Measurements from ENCODE around the gene AKR1C2. TPM values are rescaled to one million over a fixed set of nuclear protein-coding genes. Genes with fewer than 3 reads are reported as not detected.
"Not testable (repeated sequence)": the region's sequence is repeated elsewhere in the genome, so short reads cannot be mapped to it uniquely, and the experiment has no call there.

Gene AKR1C2
- total and polyA plus RNA-seq, 4 experiments from 2014 or later, result not detected

GRCh38 chr10:5023177-5023805 lies 19.6 kb upstream of the AKR1C2 start:
- Mint-ChIP-seq H3K4me3 (no peak overlapping the region), H3K27me3 (peaks cover 10 to 15% of the 10 kb centered on the region in 2 donors), H3K27ac (no peak overlapping the region), H3K9me3 (peaks cover 0 to 5% (median under 1%) of the 10 kb centered on the region in 8 donors), H3K36me3 (no peaks in the 10 kb centered on the region), H3K4me1 (no peaks in the 10 kb centered on the region)
- Histone ChIP-seq H3K4me3 (ENCODE audit: low read length in 2 of 2) (no peak overlapping the region), H3K36me3 (ENCODE audit: insufficient read depth, low read length) (no peaks in the 10 kb centered on the region), H3K27me3 (ENCODE audit: insufficient read depth, low read length) (no peaks in the 10 kb centered on the region), H3K4me1 (ENCODE audit: insufficient read depth, low read length) (no peaks in the 10 kb centered on the region), H3K9me3 (ENCODE audit: control insufficient read depth in 1 of 2, low read length in 2 of 2) (no peaks in the 10 kb centered on the region), H3K27ac (ENCODE audit: low read depth, low read length) (no peak overlapping the region)
- DNase-seq, result no peak
- POLR2A ChIA-PET (ENCODE audit: partially characterized antibody), result no interaction called here
- intact Hi-C loops (cut with micrococcal nuclease), result no loop called here
- CTCF ChIA-PET (ENCODE audit: partially characterized antibody), result no interaction called here

- H3K4me3 ChIP-seq (ENCODE audit: low read length in 2 of 2); H3K9me3 ChIP-seq (ENCODE audit: control insufficient read depth in 1 of 2, low read length in 2 of 2); H3K27me3 ChIP-seq (ENCODE audit: insufficient read depth, low read length); H3K4me1 ChIP-seq (ENCODE audit: insufficient read depth, low read length); H3K4me1 Mint-ChIP-seq; intact Hi-C loops (cut with micrococcal nuclease); POLR2A ChIA-PET (ENCODE audit: partially characterized antibody); H3K36me3 Mint-ChIP-seq; H3K27ac Mint-ChIP-seq; CTCF ChIA-PET (ENCODE audit: partially characterized antibody); H3K4me3 Mint-ChIP-seq; H3K36me3 ChIP-seq (ENCODE audit: insufficient read depth, low read length); H3K27ac ChIP-seq (ENCODE audit: low read depth, low read length); H3K9me3 Mint-ChIP-seq; DNase-seq: not testable (repeated sequence)
- peaks cover 9 to 15% of the 10 kb centered on the region in 2 donors for H3K27me3 Mint-ChIP-seq
Measured at GRCh38 chr10:5021624-5022290, 18.1 kb upstream of the AKR1C2 start.

- H3K4me1 Mint-ChIP-seq; intact Hi-C loops (cut with micrococcal nuclease): not testable (repeated sequence)
Measured at GRCh38 chr10:5019770-5020612, 16.3 kb upstream of the AKR1C2 start.

GRCh38 chr10:5018671-5019277 lies 15.1 kb upstream of the AKR1C2 start:
- H3K4me3 Mint-ChIP-seq; POLR2A ChIA-PET (ENCODE audit: partially characterized antibody); H3K27ac ChIP-seq (ENCODE audit: low read depth, low read length); H3K27me3 ChIP-seq (ENCODE audit: insufficient read depth, low read length); H3K36me3 ChIP-seq (ENCODE audit: insufficient read depth, low read length); H3K9me3 Mint-ChIP-seq; H3K36me3 Mint-ChIP-seq; intact Hi-C loops (cut with micrococcal nuclease); H3K4me3 ChIP-seq (ENCODE audit: low read length in 2 of 2); H3K4me1 ChIP-seq (ENCODE audit: insufficient read depth, low read length); CTCF ChIA-PET (ENCODE audit: partially characterized antibody); H3K9me3 ChIP-seq (ENCODE audit: control insufficient read depth in 1 of 2, low read length in 2 of 2); DNase-seq; H3K4me1 Mint-ChIP-seq; H3K27ac Mint-ChIP-seq; H3K27me3 Mint-ChIP-seq: not testable (repeated sequence)

More at GRCh38 chr10:5019770-5020612, 16.3 kb upstream of the AKR1C2 start:
- H3K4me3 Mint-ChIP-seq; H3K27ac ChIP-seq (ENCODE audit: low read depth, low read length); CTCF ChIA-PET (ENCODE audit: partially characterized antibody); H3K9me3 Mint-ChIP-seq; H3K9me3 ChIP-seq (ENCODE audit: control insufficient read depth in 1 of 2, low read length in 2 of 2); H3K27me3 Mint-ChIP-seq; H3K36me3 ChIP-seq (ENCODE audit: insufficient read depth, low read length); H3K4me1 ChIP-seq (ENCODE audit: insufficient read depth, low read length); H3K4me3 ChIP-seq (ENCODE audit: low read length in 2 of 2); H3K36me3 Mint-ChIP-seq; POLR2A ChIA-PET (ENCODE audit: partially characterized antibody); DNase-seq; H3K27me3 ChIP-seq (ENCODE audit: insufficient read depth, low read length): not testable (repeated sequence)
- peak overlapping the region in 1 of 7 donors; percentile 14 for H3K27ac Mint-ChIP-seq

GRCh38 chr10:5018134-5018533 lies 14.5 kb upstream of the AKR1C2 start:
- no peaks in the 10 kb centered on the region for H3K36me3 Mint-ChIP-seq
- CTCF ChIA-PET (ENCODE audit: partially characterized antibody), result no interaction called here

GRCh38 chr10:5014936-5015335 lies 11.3 kb upstream of the AKR1C2 start:
- CTCF ChIA-PET (ENCODE audit: partially characterized antibody), result no interaction called here
- H3K4me3 ChIP-seq (ENCODE audit: low read length in 2 of 2), result no peak overlapping the region
- no peaks in the 10 kb centered on the region for H3K27me3 ChIP-seq (ENCODE audit: insufficient read depth, low read length)
- Mint-ChIP-seq H3K27me3 (peaks cover 0 to 2% of the 10 kb centered on the region in 2 donors), H3K27ac (no peak overlapping the region), H3K4me1 (no peaks in the 10 kb centered on the region), H3K9me3 (no peaks in the 10 kb centered on the region), H3K36me3 (no peaks in the 10 kb centered on the region), H3K4me3 (no peak overlapping the region)
- POLR2A ChIA-PET (ENCODE audit: partially characterized antibody), result no interaction called here
- H3K27ac ChIP-seq (ENCODE audit: low read depth, low read length), result no peak overlapping the region
- intact Hi-C loops (cut with micrococcal nuclease), result no loop called here
- H3K9me3 ChIP-seq (ENCODE audit: control insufficient read depth in 1 of 2, low read length in 2 of 2), result no peaks in the 10 kb centered on the region
- no peaks in the 10 kb centered on the region for H3K36me3 ChIP-seq (ENCODE audit: insufficient read depth, low read length)
- no peaks in the 10 kb centered on the region for H3K4me1 ChIP-seq (ENCODE audit: insufficient read depth, low read length)
- DNase-seq, result no peak

More at GRCh38 chr10:5018134-5018533, 14.5 kb upstream of the AKR1C2 start:
- Mint-ChIP-seq H3K27ac (no peak overlapping the region), H3K4me3 (no peak overlapping the region), H3K9me3 (no peaks in the 10 kb centered on the region), H3K27me3 (no peaks in the 10 kb centered on the region), H3K4me1 (no peaks in the 10 kb centered on the region)
- Histone ChIP-seq H3K27ac (ENCODE audit: low read depth, low read length) (no peak overlapping the region), H3K4me1 (ENCODE audit: insufficient read depth, low read length) (no peaks in the 10 kb centered on the region), H3K4me3 (ENCODE audit: low read length in 2 of 2) (no peak overlapping the region), H3K36me3 (ENCODE audit: insufficient read depth, low read length) (no peaks in the 10 kb centered on the region), H3K27me3 (ENCODE audit: insufficient read depth, low read length) (no peaks in the 10 kb centered on the region), H3K9me3 (ENCODE audit: control insufficient read depth in 1 of 2, low read length in 2 of 2) (no peaks in the 10 kb centered on the region)
- DNase-seq, result no peak
- POLR2A ChIA-PET (ENCODE audit: partially characterized antibody), result no interaction called here
- intact Hi-C loops (cut with micrococcal nuclease), result no loop called here

- intact Hi-C loops (cut with micrococcal nuclease); CTCF ChIA-PET (ENCODE audit: partially characterized antibody); H3K4me1 ChIP-seq (ENCODE audit: insufficient read depth, low read length); H3K36me3 Mint-ChIP-seq; H3K27ac Mint-ChIP-seq; H3K27me3 Mint-ChIP-seq; H3K27me3 ChIP-seq (ENCODE audit: insufficient read depth, low read length); POLR2A ChIA-PET (ENCODE audit: partially characterized antibody); DNase-seq; H3K9me3 Mint-ChIP-seq; H3K27ac ChIP-seq (ENCODE audit: low read depth, low read length); H3K4me3 ChIP-seq (ENCODE audit: low read length in 2 of 2); H3K36me3 ChIP-seq (ENCODE audit: insufficient read depth, low read length); H3K9me3 ChIP-seq (ENCODE audit: control insufficient read depth in 1 of 2, low read length in 2 of 2); H3K4me1 Mint-ChIP-seq; H3K4me3 Mint-ChIP-seq: not testable (repeated sequence)
Measured at GRCh38 chr10:5014200-5014910, 10.7 kb upstream of the AKR1C2 start.
